ENCODE results near the gene NKTR. TPM values are rescaled to one million over a fixed set of nuclear protein-coding genes. Genes with fewer than 3 reads are reported as not detected.

The NKTR gene
- total RNA-seq, 1 donor from 2014 or later: 142 TPM

GRCh38 chr3:42662813-42663535 is 62.5 kb downstream of the NKTR start:
- Mint-ChIP-seq H3K4me3 (ENCODE audit: low read depth) (no peak overlapping the region), H3K36me3 (ENCODE audit: insufficient read depth) (peaks cover 2% of the 10 kb centered on the region), H3K27me3 (no peaks in the 10 kb centered on the region), H3K27ac (no peak overlapping the region), H3K9me3 (ENCODE audit: low read depth) (no peaks in the 10 kb centered on the region), H3K4me1 (ENCODE audit: low read depth) (no peaks in the 10 kb centered on the region)
- no peak for TF ChIP-seq CTCF (IDR thresholded peaks at IDR 0.05; ENCODE audit: unreplicated experiment)
- no peak for DNase-seq (ENCODE audit: low spot score, unreplicated experiment)

GRCh38 chr3:42663581-42664437 is 63.3 kb downstream of the NKTR start:
- H3K4me1 Mint-ChIP-seq (ENCODE audit: low read depth): no peaks in the 10 kb centered on the region
- no peak for DNase-seq (ENCODE audit: low spot score, unreplicated experiment)
- no peak overlapping the region for H3K27ac Mint-ChIP-seq
- TF ChIP-seq CTCF (IDR thresholded peaks at IDR 0.05; ENCODE audit: unreplicated experiment): no peak
- no peaks in the 10 kb centered on the region for H3K9me3 Mint-ChIP-seq (ENCODE audit: low read depth)
- H3K4me3 Mint-ChIP-seq (ENCODE audit: low read depth): no peak overlapping the region
- peaks cover under 1% of the 10 kb centered on the region for H3K27me3 Mint-ChIP-seq
- H3K36me3 Mint-ChIP-seq (ENCODE audit: insufficient read depth): peaks cover 2% of the 10 kb centered on the region

GRCh38 chr3:42664438-42664803 is 63.9 kb downstream of the NKTR start:
- Mint-ChIP-seq H3K4me3 (ENCODE audit: low read depth) (no peak overlapping the region), H3K27me3 (peaks cover 2% of the 10 kb centered on the region), H3K9me3 (ENCODE audit: low read depth) (no peaks in the 10 kb centered on the region), H3K36me3 (ENCODE audit: insufficient read depth) (peaks cover 2% of the 10 kb centered on the region), H3K4me1 (ENCODE audit: low read depth) (no peaks in the 10 kb centered on the region), H3K27ac (no peak overlapping the region)
- TF ChIP-seq CTCF (IDR thresholded peaks at IDR 0.05; ENCODE audit: unreplicated experiment): no peak
- DNase-seq (ENCODE audit: low spot score, unreplicated experiment): no peak

- Mint-ChIP-seq H3K36me3 (ENCODE audit: insufficient read depth) (no peaks in the 10 kb centered on the region), H3K4me1 (ENCODE audit: low read depth) (no peaks in the 10 kb centered on the region), H3K27me3 (peaks cover 3% of the 10 kb centered on the region), H3K27ac (no peak overlapping the region), H3K4me3 (ENCODE audit: low read depth) (no peak overlapping the region), H3K9me3 (ENCODE audit: low read depth) (no peaks in the 10 kb centered on the region)
- no peak for TF ChIP-seq CTCF (IDR thresholded peaks at IDR 0.05; ENCODE audit: unreplicated experiment)
- no peak for DNase-seq (ENCODE audit: low spot score, unreplicated experiment)
Observed at GRCh38 chr3:42665050-42665878, 64.8 kb downstream of the NKTR start.

- H3K9me3 Mint-ChIP-seq (ENCODE audit: low read depth): no peaks in the 10 kb centered on the region
- no peaks in the 10 kb centered on the region for H3K36me3 Mint-ChIP-seq (ENCODE audit: insufficient read depth)
- H3K4me1 Mint-ChIP-seq (ENCODE audit: low read depth): no peaks in the 10 kb centered on the region
- no peak for TF ChIP-seq CTCF (IDR thresholded peaks at IDR 0.05; ENCODE audit: unreplicated experiment)
- H3K27ac Mint-ChIP-seq: no peak overlapping the region
- DNase-seq (ENCODE audit: low spot score, unreplicated experiment): no peak
- peaks cover 5% of the 10 kb centered on the region for H3K27me3 Mint-ChIP-seq
- no peak overlapping the region for H3K4me3 Mint-ChIP-seq (ENCODE audit: low read depth)
Observed at GRCh38 chr3:42666022-42666421, 65.5 kb downstream of the NKTR start.

Measured in progenitor cell of endocrine pancreas (in vitro differentiated cells).